ENCODE data around the gene NOG. TPM values are rescaled to one million over a fixed set of nuclear protein-coding genes. Genes with fewer than 3 reads are reported as not detected.

The NOG gene
- total RNA-seq, 1 experiment from 2014 or later, result 0.73 TPM

GRCh38 chr17:56549501-56549900 is 44.0 kb upstream of the NOG start:
- peaks cover 54% of the 10 kb centered on the region for H3K27me3 Mint-ChIP-seq (ENCODE audit: unreplicated experiment)
- CTCF ChIA-PET, result no interaction called here
- H3K4me1 Mint-ChIP-seq (ENCODE audit: low read depth, unreplicated experiment), result no peaks in the 10 kb centered on the region
- TF ChIP-seq, protein P1, sequence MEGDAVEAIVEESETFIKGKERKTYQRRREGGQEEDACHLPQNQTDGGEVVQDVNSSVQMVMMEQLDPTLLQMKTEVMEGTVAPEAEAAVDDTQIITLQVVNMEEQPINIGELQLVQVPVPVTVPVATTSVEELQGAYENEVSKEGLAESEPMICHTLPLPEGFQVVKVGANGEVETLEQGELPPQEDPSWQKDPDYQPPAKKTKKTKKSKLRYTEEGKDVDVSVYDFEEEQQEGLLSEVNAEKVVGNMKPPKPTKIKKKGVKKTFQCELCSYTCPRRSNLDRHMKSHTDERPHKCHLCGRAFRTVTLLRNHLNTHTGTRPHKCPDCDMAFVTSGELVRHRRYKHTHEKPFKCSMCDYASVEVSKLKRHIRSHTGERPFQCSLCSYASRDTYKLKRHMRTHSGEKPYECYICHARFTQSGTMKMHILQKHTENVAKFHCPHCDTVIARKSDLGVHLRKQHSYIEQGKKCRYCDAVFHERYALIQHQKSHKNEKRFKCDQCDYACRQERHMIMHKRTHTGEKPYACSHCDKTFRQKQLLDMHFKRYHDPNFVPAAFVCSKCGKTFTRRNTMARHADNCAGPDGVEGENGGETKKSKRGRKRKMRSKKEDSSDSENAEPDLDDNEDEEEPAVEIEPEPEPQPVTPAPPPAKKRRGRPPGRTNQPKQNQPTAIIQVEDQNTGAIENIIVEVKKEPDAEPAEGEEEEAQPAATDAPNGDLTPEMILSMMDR (IDR thresholded peaks at IDR 0.05; ENCODE audit: unreplicated experiment), result no peak
- intact Hi-C loops (cut with micrococcal nuclease; ENCODE audit: unreplicated experiment), result no loop called here
- no peak overlapping the region for H3K27ac Mint-ChIP-seq (ENCODE audit: unreplicated experiment)
- no TSS peak for BruUV-seq (replicated peaks)
- H3K36me3 Mint-ChIP-seq (ENCODE audit: insufficient read depth, unreplicated experiment), result no peaks in the 10 kb centered on the region
- peaks cover 4% of the 10 kb centered on the region for H3K9me3 Mint-ChIP-seq (ENCODE audit: low read depth, unreplicated experiment)
- H3K4me3 Mint-ChIP-seq (ENCODE audit: low read depth, unreplicated experiment), result no peak overlapping the region
- DNase-seq, result no peak

DNA sequence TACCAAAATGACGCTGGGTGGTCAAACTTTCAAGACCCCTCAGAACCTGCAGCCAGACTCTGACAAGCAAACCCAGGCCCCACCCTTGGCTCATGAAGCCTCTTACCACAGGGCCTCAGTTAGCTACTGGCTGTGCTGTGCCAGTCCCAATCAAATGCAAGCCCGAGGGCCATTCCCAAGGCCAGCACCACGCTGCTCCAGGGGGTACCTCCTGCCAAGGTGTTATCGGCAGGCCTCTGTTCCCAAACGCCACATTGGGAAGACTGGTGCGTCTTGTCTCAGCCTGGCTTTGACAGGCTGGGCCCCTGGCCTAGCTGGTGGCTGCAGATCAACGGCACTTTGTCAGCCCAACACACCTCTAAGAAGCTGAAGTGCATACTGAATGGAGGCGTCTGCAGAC is 35.8 kb upstream of the NOG start:
- DNase-seq, result no peak
- Mint-ChIP-seq H3K27me3 (ENCODE audit: unreplicated experiment) (peaks cover 34% of the 10 kb centered on the region), H3K4me3 (ENCODE audit: low read depth, unreplicated experiment) (no peak overlapping the region), H3K27ac (ENCODE audit: unreplicated experiment) (no peak overlapping the region), H3K4me1 (ENCODE audit: low read depth, unreplicated experiment) (no peaks in the 10 kb centered on the region), H3K9me3 (ENCODE audit: low read depth, unreplicated experiment) (no peaks in the 10 kb centered on the region), H3K36me3 (ENCODE audit: insufficient read depth, unreplicated experiment) (no peaks in the 10 kb centered on the region)
- intact Hi-C loops (cut with micrococcal nuclease; ENCODE audit: unreplicated experiment), result no loop called here
- TF ChIP-seq, protein P1 (IDR thresholded peaks at IDR 0.05; ENCODE audit: unreplicated experiment), result no peak
- CTCF ChIA-PET, result no interaction called here
- BruUV-seq (replicated peaks), result no TSS peak

GRCh38 chr17:56558088-56558487 is 35.4 kb upstream of the NOG start:
- Mint-ChIP-seq H3K4me3 (ENCODE audit: low read depth, unreplicated experiment) (no peak overlapping the region), H3K36me3 (ENCODE audit: insufficient read depth, unreplicated experiment) (no peaks in the 10 kb centered on the region), H3K9me3 (ENCODE audit: low read depth, unreplicated experiment) (no peaks in the 10 kb centered on the region), H3K27ac (ENCODE audit: unreplicated experiment) (no peak overlapping the region), H3K27me3 (ENCODE audit: unreplicated experiment) (peaks cover 34% of the 10 kb centered on the region), H3K4me1 (ENCODE audit: low read depth, unreplicated experiment) (no peaks in the 10 kb centered on the region)
- no peak for DNase-seq
- intact Hi-C loops (cut with micrococcal nuclease; ENCODE audit: unreplicated experiment), result no loop called here
- BruUV-seq (replicated peaks), result no TSS peak
- CTCF ChIA-PET, result no interaction called here
- TF ChIP-seq, protein P1 (IDR thresholded peaks at IDR 0.05; ENCODE audit: unreplicated experiment), result no peak

DNA sequence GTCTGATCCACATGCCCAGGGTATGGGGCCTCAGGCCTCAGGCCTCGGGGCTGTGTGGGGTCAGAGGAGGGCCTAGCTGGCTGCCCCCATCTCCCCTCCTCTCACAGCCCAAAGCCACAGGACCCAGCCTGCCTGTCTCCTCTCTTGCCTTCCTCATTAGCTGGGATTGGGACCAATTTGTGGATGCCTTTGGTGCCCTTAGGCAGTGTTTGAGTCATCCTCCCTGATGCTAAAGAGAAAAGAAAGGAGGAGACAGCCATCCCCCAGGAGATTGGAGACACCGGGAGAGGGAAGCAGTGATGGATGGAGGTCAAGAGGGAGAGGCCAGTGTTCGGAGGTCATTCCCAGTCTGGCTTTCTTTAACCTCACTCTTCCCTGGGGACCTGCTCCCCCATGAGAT is 23.3 kb upstream of the NOG start:
- intact Hi-C loops (cut with micrococcal nuclease; ENCODE audit: unreplicated experiment), result no loop called here
- H3K9me3 Mint-ChIP-seq (ENCODE audit: low read depth, unreplicated experiment), result no peaks in the 10 kb centered on the region
- DNase-seq, result no peak
- no peak overlapping the region for H3K4me3 Mint-ChIP-seq (ENCODE audit: low read depth, unreplicated experiment)
- peaks cover 60% of the 10 kb centered on the region for H3K27me3 Mint-ChIP-seq (ENCODE audit: unreplicated experiment)
- H3K27ac Mint-ChIP-seq (ENCODE audit: unreplicated experiment), result no peak overlapping the region
- TF ChIP-seq, protein P1 (IDR thresholded peaks at IDR 0.05; ENCODE audit: unreplicated experiment), result no peak
- H3K4me1 Mint-ChIP-seq (ENCODE audit: low read depth, unreplicated experiment), result no peaks in the 10 kb centered on the region
- no peaks in the 10 kb centered on the region for H3K36me3 Mint-ChIP-seq (ENCODE audit: insufficient read depth, unreplicated experiment)
- no TSS peak for BruUV-seq (replicated peaks)
- CTCF ChIA-PET, result no interaction called here

GRCh38 chr17:56571456-56571855 is 22.0 kb upstream of the NOG start:
- BruUV-seq (replicated peaks), result no TSS peak
- Mint-ChIP-seq H3K4me1 (ENCODE audit: low read depth, unreplicated experiment) (no peaks in the 10 kb centered on the region), H3K9me3 (ENCODE audit: low read depth, unreplicated experiment) (no peaks in the 10 kb centered on the region), H3K27me3 (ENCODE audit: unreplicated experiment) (peaks cover 51% of the 10 kb centered on the region), H3K36me3 (ENCODE audit: insufficient read depth, unreplicated experiment) (no peaks in the 10 kb centered on the region), H3K27ac (ENCODE audit: unreplicated experiment) (no peak overlapping the region), H3K4me3 (ENCODE audit: low read depth, unreplicated experiment) (no peak overlapping the region)
- CTCF ChIA-PET, result no interaction called here
- no peak for DNase-seq
- intact Hi-C loops (cut with micrococcal nuclease; ENCODE audit: unreplicated experiment), result no loop called here
- TF ChIP-seq, protein P1 (IDR thresholded peaks at IDR 0.05; ENCODE audit: unreplicated experiment), result no peak
